Calu3 (cell line): ENCODE results near the gene GRIK4. TPM values are rescaled to one million over a fixed set of nuclear protein-coding genes. Genes with fewer than 3 reads are reported as not detected.

Experiments
- BruUV-seq: library from RNA; stranded (reverse); fragments of 400-500 nt; replicated peaks from 2 replicates; lab custom pipeline; 2021; lab: Mats Ljungman, UMichigan
- CTCF ChIA-PET: fragments of 300-600 bp; sonication (Branson Sonifier 250); formaldehyde crosslinking; loops from one replicate; lab custom pipeline; 2022; ENCODE audit warnings: antibody characterized with exemption; lab: Charles Lee
- DNase-seq: peaks from one replicate; pipeline ENCODE4 v3.0.0; 2022
- H3K27ac Mint-ChIP-seq: one replicate; pipeline ENCODE4 v1.8.0; 2022; ENCODE audit warnings: mixed read lengths; ENCODE audit not compliant: unreplicated experiment
- H3K27me3 Mint-ChIP-seq: one replicate; pipeline ENCODE4 v1.8.0; 2022; ENCODE audit warnings: mixed read lengths; ENCODE audit not compliant: unreplicated experiment
- H3K36me3 Mint-ChIP-seq: one replicate; pipeline ENCODE4 v1.8.0; 2022; ENCODE audit warnings: mild to moderate bottlenecking, moderate library complexity, mixed read lengths; ENCODE audit not compliant: insufficient read depth, unreplicated experiment
- H3K4me1 Mint-ChIP-seq: one replicate; pipeline ENCODE4 v1.8.0; 2022; ENCODE audit warnings: mild to moderate bottlenecking, low read depth, mixed read lengths; ENCODE audit not compliant: unreplicated experiment
- H3K4me3 Mint-ChIP-seq: one replicate; pipeline ENCODE4 v1.8.0; 2022; ENCODE audit warnings: mild to moderate bottlenecking, low read depth, moderate library complexity, mixed read lengths; ENCODE audit not compliant: unreplicated experiment
- H3K9me3 Mint-ChIP-seq: one replicate; pipeline ENCODE4 v1.8.0; 2022; ENCODE audit warnings: low read depth, mixed read lengths; ENCODE audit not compliant: unreplicated experiment
- CTCF ChIP-seq: fragments of 200-600 bp; IDR thresholded peaks from one replicate; pipeline ENCODE4 v1.8.0; 2022; ENCODE audit warnings: antibody characterized with exemption; ENCODE audit not compliant: unreplicated experiment
- intact Hi-C: fragments of 100-400 bp; cut with micrococcal nuclease; formaldehyde crosslinking; loops from one replicate; pipeline ENCODE4 v1.10.0; 2022; ENCODE audit not compliant: unreplicated experiment
- total RNA-seq: library from RNA; stranded (reverse); gene quantifications from 2 replicates; pipeline ENCODE4 v1.2.3, GENCODE V29; 2022

The GRIK4 gene
- total RNA-seq, 1 experiment from 2014 or later, result not detected

GRCh38 chr11:120516461-120517389 lies 5.2 kb downstream of the GRIK4 start:
- no peaks in the 10 kb centered on the region for H3K36me3 Mint-ChIP-seq
- H3K4me3 Mint-ChIP-seq, result no peak overlapping the region
- no TSS peak for BruUV-seq
- no peak for DNase-seq
- H3K27ac Mint-ChIP-seq, result no peak overlapping the region
- peaks cover 76% of the 10 kb centered on the region for H3K27me3 Mint-ChIP-seq
- peaks cover 10% of the 10 kb centered on the region for H3K4me1 Mint-ChIP-seq
- no peak for TF ChIP-seq CTCF
- no peaks in the 10 kb centered on the region for H3K9me3 Mint-ChIP-seq
- CTCF ChIA-PET, result interaction anchor here (0.6 kb wide), 1 partner anchor 12 kb away, joined by 3 read pairs; no protein-coding TSS in a partner anchor
- intact Hi-C loops, result no loop called here

GRCh38 chr11:120517390-120517761 lies 5.8 kb downstream of the GRIK4 start:
- intact Hi-C loops, result no loop called here
- no peaks in the 10 kb centered on the region for H3K9me3 Mint-ChIP-seq
- no TSS peak for BruUV-seq
- CTCF ChIA-PET, result interaction anchor here (0.6 kb wide), 1 partner anchor 13 kb away, joined by 3 read pairs; no protein-coding TSS in a partner anchor
- no peak overlapping the region for H3K4me3 Mint-ChIP-seq
- DNase-seq, result peak; percentile 10
- H3K27ac Mint-ChIP-seq, result no peak overlapping the region
- no peak for TF ChIP-seq CTCF
- H3K4me1 Mint-ChIP-seq, result peaks cover 10% of the 10 kb centered on the region
- H3K36me3 Mint-ChIP-seq, result no peaks in the 10 kb centered on the region
- peaks cover 81% of the 10 kb centered on the region for H3K27me3 Mint-ChIP-seq

- H3K4me1 Mint-ChIP-seq, result peaks cover 10% of the 10 kb centered on the region
- no peak overlapping the region for H3K4me3 Mint-ChIP-seq
- no peak for DNase-seq
- H3K9me3 Mint-ChIP-seq, result no peaks in the 10 kb centered on the region
- TF ChIP-seq CTCF, result no peak
- intact Hi-C loops, result no loop called here
- BruUV-seq, result no TSS peak
- CTCF ChIA-PET, result no interaction called here
- no peak overlapping the region for H3K27ac Mint-ChIP-seq
- no peaks in the 10 kb centered on the region for H3K36me3 Mint-ChIP-seq
- H3K27me3 Mint-ChIP-seq, result peaks cover 81% of the 10 kb centered on the region
These were observed 6.3 kb downstream of the GRIK4 start for GRCh38 chr11:120517801-120518291.

- no peak overlapping the region for H3K27ac Mint-ChIP-seq
- no peaks in the 10 kb centered on the region for H3K36me3 Mint-ChIP-seq
- no peak overlapping the region for H3K4me3 Mint-ChIP-seq
- no TSS peak for BruUV-seq
- intact Hi-C loops, result no loop called here
- no peak for DNase-seq
- no peak for TF ChIP-seq CTCF
- no peaks in the 10 kb centered on the region for H3K9me3 Mint-ChIP-seq
- CTCF ChIA-PET, result no interaction called here
- peaks cover 10% of the 10 kb centered on the region for H3K4me1 Mint-ChIP-seq
- peaks cover 81% of the 10 kb centered on the region for H3K27me3 Mint-ChIP-seq
These were observed 6.8 kb downstream of the GRIK4 start for GRCh38 chr11:120518356-120518755.
